ENCODE results near the gene PPARG.

Gene PPARG

GRCh38 chr3:12316729-12317351 is 28.0 kb downstream of the PPARG start:
- Histone ChIP-seq H3K4me1 (ENCODE audit: control insufficient read depth, low read depth, low read length) (no peaks in the 10 kb centered on the region), H3K4me3 (ENCODE audit: low read length) (no peak overlapping the region), H3K27ac (ENCODE audit: low read length) (no peak overlapping the region), H3K27me3 (ENCODE audit: control insufficient read depth, insufficient read depth, low read length) (no peaks in the 10 kb centered on the region), H3K9me3 (ENCODE audit: control insufficient read depth, low read depth, low read length) (no peaks in the 10 kb centered on the region), H3K9ac (ENCODE audit: low read length) (no peak overlapping the region), H3K36me3 (ENCODE audit: control insufficient read depth, low read depth, low read length) (no peaks in the 10 kb centered on the region)

- H3K9ac ChIP-seq (ENCODE audit: low read length), result no peak overlapping the region
- no peaks in the 10 kb centered on the region for H3K4me1 ChIP-seq (ENCODE audit: control insufficient read depth, low read depth, low read length)
- no peaks in the 10 kb centered on the region for H3K9me3 ChIP-seq (ENCODE audit: control insufficient read depth, low read depth, low read length)
- H3K4me3 ChIP-seq (ENCODE audit: low read length), result no peak overlapping the region
- no peaks in the 10 kb centered on the region for H3K27me3 ChIP-seq (ENCODE audit: control insufficient read depth, insufficient read depth, low read length)
- H3K27ac ChIP-seq (ENCODE audit: low read length), result no peak overlapping the region
- no peaks in the 10 kb centered on the region for H3K36me3 ChIP-seq (ENCODE audit: control insufficient read depth, low read depth, low read length)
Observed at GRCh38 chr3:12317914-12318313, 29.0 kb downstream of the PPARG start.

DNA sequence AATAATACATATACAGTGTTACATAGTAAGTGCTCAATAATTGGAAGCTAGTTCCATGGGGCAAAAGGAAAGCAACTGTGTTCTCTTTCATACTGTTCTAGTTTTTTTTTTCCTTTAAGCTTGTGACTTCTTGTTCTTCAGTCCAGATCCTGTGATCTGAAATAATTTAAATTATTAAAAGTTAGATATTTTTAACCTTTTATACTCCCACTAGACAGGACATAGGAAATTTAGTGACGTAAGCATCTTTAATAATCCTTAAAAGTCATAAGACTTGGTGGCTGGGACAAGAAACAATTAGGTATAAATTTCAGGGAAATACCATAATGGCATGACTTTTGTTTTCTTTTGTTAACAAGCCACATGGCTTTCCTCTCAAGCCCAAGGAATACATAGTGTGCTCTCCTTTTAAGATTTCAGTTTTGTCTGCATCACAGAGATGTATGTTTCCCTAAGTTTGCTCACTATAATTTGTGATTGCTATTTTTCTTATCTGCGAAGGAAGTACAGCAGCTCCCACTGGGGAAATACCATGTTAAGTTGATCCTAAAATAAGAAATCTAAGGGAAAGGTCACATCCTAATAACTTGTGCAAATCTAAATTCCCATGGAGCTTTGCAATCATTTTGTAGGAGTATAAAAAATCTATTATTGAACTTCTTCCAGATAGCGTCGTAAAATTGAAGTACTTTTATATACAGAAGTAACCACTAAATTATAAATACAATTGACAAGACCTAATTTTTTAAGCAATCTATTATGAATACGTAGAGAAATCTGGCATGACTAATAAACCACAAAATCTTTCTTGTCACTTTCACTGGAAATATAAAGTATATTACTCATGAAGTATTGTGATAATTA is 30.1 kb downstream of the PPARG start:
- Histone ChIP-seq H3K36me3 (ENCODE audit: control insufficient read depth, low read depth, low read length) (no peaks in the 10 kb centered on the region), H3K4me1 (ENCODE audit: control insufficient read depth, low read depth, low read length) (no peaks in the 10 kb centered on the region), H3K9ac (ENCODE audit: low read length) (no peak overlapping the region), H3K4me3 (ENCODE audit: low read length) (no peak overlapping the region), H3K27ac (ENCODE audit: low read length) (no peak overlapping the region), H3K9me3 (ENCODE audit: control insufficient read depth, low read depth, low read length) (no peaks in the 10 kb centered on the region), H3K27me3 (ENCODE audit: control insufficient read depth, insufficient read depth, low read length) (no peaks in the 10 kb centered on the region)

- Histone ChIP-seq H3K9me3 (ENCODE audit: control insufficient read depth, low read depth, low read length) (no peaks in the 10 kb centered on the region), H3K4me3 (ENCODE audit: low read length) (no peak overlapping the region), H3K27ac (ENCODE audit: low read length) (no peak overlapping the region), H3K36me3 (ENCODE audit: control insufficient read depth, low read depth, low read length) (no peaks in the 10 kb centered on the region), H3K27me3 (ENCODE audit: control insufficient read depth, insufficient read depth, low read length) (no peaks in the 10 kb centered on the region), H3K4me1 (ENCODE audit: control insufficient read depth, low read depth, low read length) (no peaks in the 10 kb centered on the region), H3K9ac (ENCODE audit: low read length) (no peak overlapping the region)
Observed at GRCh38 chr3:12321015-12321414, 32.1 kb downstream of the PPARG start.

- no peaks in the 10 kb centered on the region for H3K36me3 ChIP-seq (ENCODE audit: control insufficient read depth, low read depth, low read length)
- no peaks in the 10 kb centered on the region for H3K27me3 ChIP-seq (ENCODE audit: control insufficient read depth, insufficient read depth, low read length)
- no peak overlapping the region for H3K27ac ChIP-seq (ENCODE audit: low read length)
Observed at GRCh38 chr3:12323237-12323636, 34.4 kb downstream of the PPARG start.

DNA sequence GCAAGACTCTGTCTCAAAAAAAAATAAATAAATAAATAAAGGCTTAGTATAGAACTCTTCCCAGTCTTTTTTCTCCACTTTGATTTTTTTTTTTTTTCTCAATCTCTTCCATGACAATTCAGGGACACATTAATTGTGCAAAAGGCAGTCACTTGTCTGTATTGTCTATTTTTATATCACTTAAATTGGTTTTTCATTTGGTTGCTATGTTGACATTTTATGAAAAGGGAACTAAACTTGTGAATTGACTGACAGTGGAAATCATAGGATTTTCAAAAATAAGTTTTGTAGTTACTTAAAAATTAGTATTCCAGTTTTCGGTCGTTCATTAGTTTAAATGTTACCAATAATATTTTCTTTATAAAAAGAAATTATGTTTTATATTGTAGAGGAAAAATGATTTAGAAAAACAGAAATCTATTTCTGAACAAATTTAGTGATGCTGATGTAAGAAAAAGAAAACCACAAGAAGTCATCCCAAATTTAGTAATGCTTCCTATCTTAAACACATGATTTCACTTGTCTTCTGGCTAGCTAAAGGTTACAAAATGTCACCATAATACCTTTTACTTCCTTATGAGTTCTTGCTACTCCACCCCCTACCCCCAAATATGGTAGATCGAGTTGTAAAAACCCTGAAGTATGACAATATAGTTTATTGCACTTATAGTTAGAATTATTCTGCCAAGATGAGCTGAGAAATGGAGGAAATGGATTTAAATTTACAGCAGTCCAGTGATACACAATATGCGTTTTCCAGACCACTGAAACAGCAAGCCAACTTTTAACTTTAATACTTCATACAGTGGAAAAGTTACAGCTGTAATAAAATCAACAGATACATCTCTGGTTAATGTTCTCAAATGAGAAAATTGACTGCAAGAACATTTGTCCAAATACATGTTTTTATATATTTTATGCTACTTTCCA is 37.0 kb downstream of the PPARG start:
- Histone ChIP-seq H3K27me3 (ENCODE audit: control insufficient read depth, insufficient read depth, low read length) (no peaks in the 10 kb centered on the region), H3K9me3 (ENCODE audit: control insufficient read depth, low read depth, low read length) (no peaks in the 10 kb centered on the region), H3K9ac (ENCODE audit: low read length) (no peak overlapping the region), H3K27ac (ENCODE audit: low read length) (no peak overlapping the region), H3K4me3 (ENCODE audit: low read length) (no peak overlapping the region), H3K4me1 (ENCODE audit: control insufficient read depth, low read depth, low read length) (peaks cover 3% of the 10 kb centered on the region), H3K36me3 (ENCODE audit: control insufficient read depth, low read depth, low read length) (no peaks in the 10 kb centered on the region)

More at GRCh38 chr3:12323237-12323636, 34.4 kb downstream of the PPARG start:
- Histone ChIP-seq H3K9me3 (ENCODE audit: control insufficient read depth, low read depth, low read length) (no peaks in the 10 kb centered on the region), H3K4me1 (ENCODE audit: control insufficient read depth, low read depth, low read length) (peaks cover under 1% of the 10 kb centered on the region), H3K4me3 (ENCODE audit: low read length) (no peak overlapping the region), H3K9ac (ENCODE audit: low read length) (no peak overlapping the region)

DNA sequence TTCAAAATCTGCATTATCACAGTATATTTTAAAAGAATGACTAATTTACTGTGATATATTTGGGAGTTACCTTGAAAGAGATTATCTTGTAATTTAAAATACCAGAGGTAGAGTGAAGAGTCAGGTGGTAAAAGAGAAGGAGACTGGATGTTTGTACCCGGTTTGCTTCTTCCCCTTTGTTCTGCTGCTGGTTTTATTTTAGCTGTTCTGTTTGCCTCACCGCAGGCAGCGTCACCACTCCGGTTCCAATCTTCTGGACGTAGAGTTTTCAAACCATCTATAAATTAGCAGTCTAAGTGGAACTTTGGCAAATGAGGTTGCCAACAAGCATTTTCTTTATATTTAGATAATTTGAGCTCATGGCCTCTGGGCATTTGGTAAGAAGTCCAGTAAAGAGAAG is 38.2 kb downstream of the PPARG start:
- no peak overlapping the region for H3K4me3 ChIP-seq (ENCODE audit: low read length)
- H3K27me3 ChIP-seq (ENCODE audit: control insufficient read depth, insufficient read depth, low read length), result no peaks in the 10 kb centered on the region
- H3K27ac ChIP-seq (ENCODE audit: low read length), result no peak overlapping the region
- no peaks in the 10 kb centered on the region for H3K36me3 ChIP-seq (ENCODE audit: control insufficient read depth, low read depth, low read length)
- H3K4me1 ChIP-seq (ENCODE audit: control insufficient read depth, low read depth, low read length), result peaks cover 3% of the 10 kb centered on the region
- no peak overlapping the region for H3K9ac ChIP-seq (ENCODE audit: low read length)
- H3K9me3 ChIP-seq (ENCODE audit: control insufficient read depth, low read depth, low read length), result no peaks in the 10 kb centered on the region

DNA sequence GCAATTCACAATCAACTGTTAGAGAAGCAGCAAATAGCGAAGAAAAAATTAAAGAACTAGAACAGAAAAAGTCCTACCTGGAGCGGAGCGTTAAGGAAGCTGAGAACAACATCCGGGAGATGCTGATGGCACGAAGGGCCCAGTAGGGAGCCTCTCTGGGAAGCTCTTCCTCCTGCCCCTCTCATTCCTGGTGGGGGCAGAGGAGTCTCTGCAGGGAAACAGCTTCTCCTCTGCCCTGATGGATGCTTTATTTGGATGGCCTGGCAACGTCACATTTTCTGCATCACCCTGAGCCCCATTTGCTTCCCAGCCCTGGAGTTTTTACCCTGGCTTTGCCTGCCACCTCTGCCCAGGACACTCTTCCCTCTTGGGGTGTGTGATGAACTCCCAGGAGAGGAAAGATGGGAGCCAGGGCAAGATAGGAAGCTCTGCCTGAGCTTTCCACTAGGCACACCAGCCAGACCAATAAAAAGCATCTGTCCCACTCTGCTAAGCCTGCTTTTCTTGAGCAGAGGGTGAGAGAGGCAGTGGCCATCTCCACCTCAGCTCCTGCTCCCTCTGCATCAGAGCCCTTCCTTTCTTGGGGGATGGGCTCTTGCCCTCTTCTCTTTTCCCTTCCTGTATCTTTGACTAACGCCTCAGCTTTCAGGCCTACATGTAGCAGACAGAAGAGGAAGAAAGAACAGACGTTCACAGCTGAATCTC is 39.4 kb downstream of the PPARG start:
- H3K9ac ChIP-seq (ENCODE audit: low read length), result no peak overlapping the region
- H3K27me3 ChIP-seq (ENCODE audit: control insufficient read depth, insufficient read depth, low read length), result no peaks in the 10 kb centered on the region
- peaks cover 3% of the 10 kb centered on the region for H3K4me1 ChIP-seq (ENCODE audit: control insufficient read depth, low read depth, low read length)
- H3K9me3 ChIP-seq (ENCODE audit: control insufficient read depth, low read depth, low read length), result no peaks in the 10 kb centered on the region
- H3K27ac ChIP-seq (ENCODE audit: low read length), result no peak overlapping the region
- H3K36me3 ChIP-seq (ENCODE audit: control insufficient read depth, low read depth, low read length), result no peaks in the 10 kb centered on the region
- H3K4me3 ChIP-seq (ENCODE audit: low read length), result no peak overlapping the region

DNA sequence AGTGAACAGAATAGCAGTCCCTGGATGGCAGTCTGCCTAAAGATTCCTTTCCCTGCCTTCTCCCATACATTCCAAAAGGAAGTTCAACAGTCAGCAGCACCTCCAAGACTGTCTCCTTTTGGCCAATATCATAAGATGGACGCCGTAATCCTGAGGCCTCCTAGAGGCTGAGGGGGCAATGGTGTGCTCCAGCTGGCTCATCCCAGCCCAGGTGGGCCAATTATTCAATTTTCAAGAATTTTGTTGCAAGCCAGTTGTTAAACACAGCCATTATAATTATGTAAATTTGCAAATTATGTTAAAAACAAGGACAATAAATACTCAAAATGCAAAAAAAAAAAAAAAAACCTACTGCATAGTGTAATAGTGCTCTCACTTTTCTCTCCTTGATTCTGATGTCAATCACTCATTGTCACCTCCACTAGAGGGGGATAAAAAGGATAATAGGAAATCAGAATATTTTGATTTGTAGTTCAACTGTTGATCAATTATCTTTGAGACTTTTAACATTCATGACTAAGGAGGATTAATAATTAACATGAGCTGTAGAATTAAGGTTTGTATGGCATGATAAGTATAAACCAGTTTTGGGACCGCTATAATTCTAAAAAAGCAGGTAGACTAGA is 40.1 kb downstream of the PPARG start:
- no peaks in the 10 kb centered on the region for H3K36me3 ChIP-seq (ENCODE audit: control insufficient read depth, low read depth, low read length)
- no peak overlapping the region for H3K27ac ChIP-seq (ENCODE audit: low read length)

DNA sequence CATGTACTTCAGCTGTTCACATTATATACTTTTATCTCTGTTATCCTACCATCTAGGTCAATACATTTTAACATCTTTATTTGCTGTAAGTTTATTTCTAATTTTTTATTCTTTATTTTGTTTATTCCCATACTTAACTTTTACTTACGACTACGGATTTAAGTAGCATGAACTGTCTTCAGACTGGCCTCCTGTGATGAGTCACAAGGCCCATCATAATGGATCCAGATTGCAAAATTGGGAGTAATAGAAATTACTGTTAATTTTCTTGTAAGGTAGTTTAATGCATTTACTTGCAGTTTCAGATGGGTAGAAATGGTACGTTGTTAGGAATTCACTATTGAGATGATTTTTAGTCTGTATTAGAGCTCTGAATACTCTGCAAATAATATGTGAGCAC is 45.9 kb downstream of the PPARG start:
- no peaks in the 10 kb centered on the region for H3K4me1 ChIP-seq (ENCODE audit: control insufficient read depth, low read depth, low read length)
- no peak overlapping the region for H3K4me3 ChIP-seq (ENCODE audit: low read length)
- H3K9me3 ChIP-seq (ENCODE audit: control insufficient read depth, low read depth, low read length), result no peaks in the 10 kb centered on the region
- H3K9ac ChIP-seq (ENCODE audit: low read length), result no peak overlapping the region
- H3K36me3 ChIP-seq (ENCODE audit: control insufficient read depth, low read depth, low read length), result no peaks in the 10 kb centered on the region
- H3K27me3 ChIP-seq (ENCODE audit: control insufficient read depth, insufficient read depth, low read length), result no peaks in the 10 kb centered on the region
- H3K27ac ChIP-seq (ENCODE audit: low read length), result no peak overlapping the region

More for the DNA sequence above, 40.1 kb downstream of the PPARG start:
- no peaks in the 10 kb centered on the region for H3K9me3 ChIP-seq (ENCODE audit: control insufficient read depth, low read depth, low read length)
- peaks cover 3% of the 10 kb centered on the region for H3K4me1 ChIP-seq (ENCODE audit: control insufficient read depth, low read depth, low read length)
- no peaks in the 10 kb centered on the region for H3K27me3 ChIP-seq (ENCODE audit: control insufficient read depth, insufficient read depth, low read length)
- H3K9ac ChIP-seq (ENCODE audit: low read length), result no peak overlapping the region
- H3K4me3 ChIP-seq (ENCODE audit: low read length), result no peak overlapping the region

Measured in iPS-18a (cell line).